ENCODE measurements around the gene APCDD1.

Gene APCDD1

DNA sequence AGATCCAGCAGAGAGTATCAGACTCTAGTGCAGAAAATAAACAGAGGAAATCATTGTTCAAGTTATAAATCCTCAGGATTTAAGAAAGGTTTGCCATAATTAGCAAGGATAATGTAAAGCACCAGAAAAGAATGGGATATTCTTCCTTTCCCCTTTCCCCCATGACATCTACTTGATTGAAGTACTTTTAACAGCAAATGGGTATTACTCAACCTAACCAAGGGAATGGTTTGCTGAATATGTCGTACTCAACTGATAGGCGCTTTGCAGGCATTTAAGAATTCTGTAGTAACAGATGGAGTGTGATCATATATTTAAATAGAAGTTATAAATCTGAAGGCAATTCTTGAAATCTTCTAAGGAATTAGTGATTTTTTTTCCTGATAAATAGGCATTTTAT is 2.7 kb downstream of the APCDD1 start:
- no peak overlapping the region for H3K27ac ChIP-seq

DNA sequence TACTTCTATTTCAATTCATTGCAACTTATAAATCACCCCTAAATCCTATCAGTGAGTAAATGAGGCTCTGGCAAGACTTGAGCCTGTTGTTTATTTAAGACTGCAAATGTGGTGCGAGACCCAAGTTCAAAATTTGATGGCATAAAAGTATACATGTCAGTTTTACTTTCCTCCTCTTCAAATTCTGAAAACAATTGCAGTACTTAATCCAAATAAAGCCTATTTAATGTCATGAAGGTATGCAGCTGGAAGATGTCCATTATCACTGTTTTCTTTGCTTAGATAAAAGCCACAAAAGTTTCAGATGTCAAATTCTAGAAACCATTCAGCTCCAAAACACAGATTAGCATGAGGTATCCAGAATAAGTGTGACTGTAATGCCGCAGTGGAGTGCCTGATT is 3.3 kb downstream of the APCDD1 start:
- no peak overlapping the region for H3K27ac ChIP-seq
- no peak for TF ChIP-seq ZFX (IDR thresholded peaks at IDR 0.05; ENCODE audit: borderline replicate concordance)

More for the DNA sequence above, 2.7 kb downstream of the APCDD1 start:
- TF ChIP-seq ZFX (IDR thresholded peaks at IDR 0.05; ENCODE audit: borderline replicate concordance) = no peak
- TF ChIP-seq, protein P1, sequence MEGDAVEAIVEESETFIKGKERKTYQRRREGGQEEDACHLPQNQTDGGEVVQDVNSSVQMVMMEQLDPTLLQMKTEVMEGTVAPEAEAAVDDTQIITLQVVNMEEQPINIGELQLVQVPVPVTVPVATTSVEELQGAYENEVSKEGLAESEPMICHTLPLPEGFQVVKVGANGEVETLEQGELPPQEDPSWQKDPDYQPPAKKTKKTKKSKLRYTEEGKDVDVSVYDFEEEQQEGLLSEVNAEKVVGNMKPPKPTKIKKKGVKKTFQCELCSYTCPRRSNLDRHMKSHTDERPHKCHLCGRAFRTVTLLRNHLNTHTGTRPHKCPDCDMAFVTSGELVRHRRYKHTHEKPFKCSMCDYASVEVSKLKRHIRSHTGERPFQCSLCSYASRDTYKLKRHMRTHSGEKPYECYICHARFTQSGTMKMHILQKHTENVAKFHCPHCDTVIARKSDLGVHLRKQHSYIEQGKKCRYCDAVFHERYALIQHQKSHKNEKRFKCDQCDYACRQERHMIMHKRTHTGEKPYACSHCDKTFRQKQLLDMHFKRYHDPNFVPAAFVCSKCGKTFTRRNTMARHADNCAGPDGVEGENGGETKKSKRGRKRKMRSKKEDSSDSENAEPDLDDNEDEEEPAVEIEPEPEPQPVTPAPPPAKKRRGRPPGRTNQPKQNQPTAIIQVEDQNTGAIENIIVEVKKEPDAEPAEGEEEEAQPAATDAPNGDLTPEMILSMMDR (IDR thresholded peaks at IDR 0.05) = no peak

DNA sequence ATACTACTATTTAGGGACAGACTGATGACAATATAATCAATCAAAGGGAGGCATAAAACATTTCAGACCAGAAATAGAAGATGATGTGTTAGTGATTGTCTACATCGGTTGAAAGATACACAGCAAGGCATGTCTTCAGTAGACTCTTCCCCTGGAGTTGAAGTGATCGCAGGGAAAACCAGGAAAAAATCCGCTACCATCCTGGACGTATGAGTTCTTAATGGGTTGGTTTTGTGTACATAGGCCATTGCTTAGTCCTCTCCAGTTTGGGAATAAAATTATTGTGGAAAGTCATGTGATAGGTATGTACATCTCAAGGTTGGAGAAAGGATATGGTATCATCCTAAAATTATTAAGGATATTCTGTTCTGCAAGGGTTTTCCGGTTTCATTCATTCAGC is 4.3 kb downstream of the APCDD1 start:
- no peak overlapping the region for H3K27ac ChIP-seq
- TF ChIP-seq, protein P1 (IDR thresholded peaks at IDR 0.05) = no peak
- no peak for TF ChIP-seq ZFX (IDR thresholded peaks at IDR 0.05; ENCODE audit: borderline replicate concordance)

DNA sequence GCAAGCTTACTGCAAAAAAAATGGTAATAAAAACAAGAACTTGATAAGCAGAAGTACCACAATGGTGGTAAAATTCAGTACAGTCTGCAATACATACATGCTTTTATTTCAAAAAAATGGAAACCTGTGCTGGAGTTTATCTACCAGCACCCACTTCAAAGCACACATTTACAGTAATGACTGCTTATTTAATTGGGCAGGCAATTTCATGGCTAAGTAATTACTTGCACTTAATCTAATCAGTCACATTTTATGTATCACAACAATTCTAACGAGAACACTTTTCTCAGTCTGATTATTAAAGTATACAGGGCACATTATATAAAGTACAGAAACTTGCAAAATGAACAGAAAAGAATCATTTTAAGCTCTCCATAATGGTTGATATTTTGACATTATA is 5.2 kb downstream of the APCDD1 start:
- TF ChIP-seq ZFX (IDR thresholded peaks at IDR 0.05; ENCODE audit: borderline replicate concordance) = no peak
- TF ChIP-seq, protein P1 (IDR thresholded peaks at IDR 0.05) = no peak
- no peak overlapping the region for H3K27ac ChIP-seq

DNA sequence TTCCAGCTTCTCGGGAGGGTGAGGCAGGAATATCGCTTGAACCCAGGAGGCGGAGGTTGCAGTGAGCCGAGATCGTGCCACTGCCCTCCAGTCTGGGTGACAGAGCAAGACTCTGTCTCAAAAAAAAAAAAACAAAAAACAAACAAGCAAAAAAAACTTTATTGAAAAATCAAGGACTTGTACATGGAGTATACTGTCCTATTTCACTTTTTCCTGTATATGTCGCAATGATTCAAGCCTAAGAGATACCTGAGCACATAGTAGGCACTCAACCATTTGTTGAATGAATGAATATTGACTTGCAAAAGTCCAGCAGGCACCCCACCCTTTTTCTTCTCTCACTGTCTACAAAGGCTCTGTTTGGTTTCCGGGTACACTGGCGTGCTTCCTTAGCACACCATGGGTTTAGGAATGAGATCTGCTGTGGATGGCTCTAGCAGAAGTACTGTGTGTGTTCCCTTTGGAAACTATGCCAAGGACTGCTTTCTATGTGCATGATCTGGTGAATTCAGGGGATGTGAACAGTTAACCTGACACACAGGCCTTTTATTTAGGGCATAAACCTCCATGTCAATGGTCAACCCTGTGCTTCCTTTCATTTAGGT is 6.1 kb downstream of the APCDD1 start:
- TF ChIP-seq, protein P1 (IDR thresholded peaks at IDR 0.05) = no peak
- TF ChIP-seq ZFX (IDR thresholded peaks at IDR 0.05; ENCODE audit: borderline replicate concordance) = no peak

DNA sequence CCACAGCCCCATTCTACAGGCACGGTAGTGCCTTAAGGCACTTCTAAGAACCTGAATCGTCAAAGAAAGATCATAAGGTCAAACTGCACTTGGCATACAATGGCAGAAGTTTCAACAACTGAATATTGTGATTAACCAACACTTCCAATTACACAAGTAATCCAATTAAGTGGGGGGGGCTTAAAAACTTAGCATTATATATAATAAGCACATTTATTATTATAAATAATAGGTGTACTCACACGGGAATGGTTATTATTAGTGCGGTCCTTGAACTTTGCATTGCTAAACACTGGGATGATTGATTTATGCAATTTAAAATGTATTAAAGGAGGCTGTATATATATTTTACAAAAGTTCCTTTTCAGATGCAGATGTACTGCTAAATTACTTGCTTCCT is 7.6 kb downstream of the APCDD1 start:
- no peak overlapping the region for H3K27ac ChIP-seq
- TF ChIP-seq, protein P1 (IDR thresholded peaks at IDR 0.05) = no peak
- TF ChIP-seq ZFX (IDR thresholded peaks at IDR 0.05; ENCODE audit: borderline replicate concordance) = no peak

More for the DNA sequence above, 6.1 kb downstream of the APCDD1 start:
- H3K27ac ChIP-seq = no peak overlapping the region

DNA sequence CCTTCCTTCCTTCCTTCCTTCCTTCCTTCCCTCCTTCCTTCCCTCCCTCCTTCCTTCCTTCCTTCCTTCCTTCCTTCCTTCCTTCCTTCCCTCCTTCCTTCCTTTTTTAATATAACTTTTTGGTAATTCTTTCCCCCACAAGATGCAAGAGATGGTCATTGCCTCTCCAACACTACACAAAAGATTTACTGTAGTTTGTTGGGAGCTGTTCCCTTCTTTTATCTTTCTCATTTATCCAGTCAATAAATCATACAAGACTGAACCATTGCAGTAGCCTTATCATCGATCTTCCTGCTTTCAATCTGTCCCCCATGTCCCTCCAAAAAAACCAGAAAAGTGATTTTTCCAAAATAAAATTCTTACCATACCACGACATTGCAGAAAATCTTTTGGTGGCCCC is 8.2 kb downstream of the APCDD1 start:
- H3K27ac ChIP-seq = no peak overlapping the region
- TF ChIP-seq, protein P1 (IDR thresholded peaks at IDR 0.05) = no peak
- no peak for TF ChIP-seq ZFX (IDR thresholded peaks at IDR 0.05; ENCODE audit: borderline replicate concordance)

DNA sequence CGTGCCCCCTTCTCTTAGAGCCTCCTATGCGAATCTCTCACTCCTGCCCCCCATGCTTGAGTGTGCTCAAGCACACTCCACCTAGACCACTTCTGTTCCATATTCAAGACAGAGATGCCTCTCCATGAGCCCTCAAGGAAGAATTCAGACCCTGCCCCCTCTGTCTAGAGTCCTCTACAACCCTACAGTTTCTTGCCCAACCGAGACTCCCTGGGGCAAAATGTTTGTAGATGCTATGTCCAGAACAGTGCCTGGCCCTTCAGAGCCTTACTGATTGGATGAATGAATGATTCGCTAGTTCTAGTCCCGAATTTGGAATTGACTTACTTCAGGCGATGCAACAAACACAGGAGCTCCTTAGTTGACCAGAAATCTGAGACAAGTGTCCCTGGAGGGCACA is 8.7 kb downstream of the APCDD1 start:
- H3K27ac ChIP-seq = no peak overlapping the region
- TF ChIP-seq, protein P1 (IDR thresholded peaks at IDR 0.05) = no peak
- TF ChIP-seq ZFX (IDR thresholded peaks at IDR 0.05; ENCODE audit: borderline replicate concordance) = no peak
